Measurements from ENCODE around the gene IDE. TPM values are rescaled to one million over a fixed set of nuclear protein-coding genes. Genes with fewer than 3 reads are reported as not detected.

The IDE gene
- total RNA-seq, 1 donor from 2014 or later: 15.3 TPM

- TF ChIP-seq, protein P1, sequence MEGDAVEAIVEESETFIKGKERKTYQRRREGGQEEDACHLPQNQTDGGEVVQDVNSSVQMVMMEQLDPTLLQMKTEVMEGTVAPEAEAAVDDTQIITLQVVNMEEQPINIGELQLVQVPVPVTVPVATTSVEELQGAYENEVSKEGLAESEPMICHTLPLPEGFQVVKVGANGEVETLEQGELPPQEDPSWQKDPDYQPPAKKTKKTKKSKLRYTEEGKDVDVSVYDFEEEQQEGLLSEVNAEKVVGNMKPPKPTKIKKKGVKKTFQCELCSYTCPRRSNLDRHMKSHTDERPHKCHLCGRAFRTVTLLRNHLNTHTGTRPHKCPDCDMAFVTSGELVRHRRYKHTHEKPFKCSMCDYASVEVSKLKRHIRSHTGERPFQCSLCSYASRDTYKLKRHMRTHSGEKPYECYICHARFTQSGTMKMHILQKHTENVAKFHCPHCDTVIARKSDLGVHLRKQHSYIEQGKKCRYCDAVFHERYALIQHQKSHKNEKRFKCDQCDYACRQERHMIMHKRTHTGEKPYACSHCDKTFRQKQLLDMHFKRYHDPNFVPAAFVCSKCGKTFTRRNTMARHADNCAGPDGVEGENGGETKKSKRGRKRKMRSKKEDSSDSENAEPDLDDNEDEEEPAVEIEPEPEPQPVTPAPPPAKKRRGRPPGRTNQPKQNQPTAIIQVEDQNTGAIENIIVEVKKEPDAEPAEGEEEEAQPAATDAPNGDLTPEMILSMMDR (IDR thresholded peaks at IDR 0.05; ENCODE audit: insufficient read depth, low read length, severe bottlenecking): peak; percentile 61
- no peak for FAIRE-seq
- H3K36me3 ChIP-seq (ENCODE audit: control insufficient read depth, insufficient read depth, low read length): no peaks in the 10 kb centered on the region
- DNase-seq (ENCODE audit: low read depth): peak; percentile 66
- H3K27me3 ChIP-seq (ENCODE audit: control insufficient read depth, insufficient read depth, low read length): no peaks in the 10 kb centered on the region
- no peak overlapping the region for H3K4me3 ChIP-seq (ENCODE audit: low read depth, low read length)
Measured at GRCh38 chr10:92517034-92517655, 56.7 kb downstream of the IDE start.

DNA sequence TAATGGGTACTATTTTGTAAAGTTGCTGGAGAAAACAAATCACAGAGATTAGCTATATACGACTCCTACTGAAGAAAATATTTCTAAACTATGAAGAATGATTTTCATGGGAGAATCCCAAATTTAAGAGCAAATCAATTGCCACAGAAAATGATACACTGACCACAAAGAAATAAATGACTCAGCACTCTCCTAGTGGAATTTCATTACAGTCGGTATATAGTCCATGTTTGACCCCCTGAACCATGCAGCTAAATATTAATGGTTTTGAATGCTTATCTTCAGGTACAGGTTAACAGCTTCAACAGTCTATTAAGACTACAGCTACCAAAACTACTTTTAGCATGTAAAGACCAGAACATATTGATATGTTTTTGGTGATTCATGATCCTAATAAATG lies 65.0 kb downstream of the IDE start:
- Histone ChIP-seq H3K36me3 (ENCODE audit: control insufficient read depth, insufficient read depth, low read length) (peaks cover 7% of the 10 kb centered on the region), H3K27me3 (ENCODE audit: control insufficient read depth, insufficient read depth, low read length) (no peaks in the 10 kb centered on the region), H3K4me3 (ENCODE audit: low read depth, low read length) (no peak overlapping the region)
- FAIRE-seq (no peak), DNase-seq (ENCODE audit: low read depth) (no peak)
- TF ChIP-seq, protein P1 (IDR thresholded peaks at IDR 0.05; ENCODE audit: insufficient read depth, low read length, severe bottlenecking): no peak

DNA sequence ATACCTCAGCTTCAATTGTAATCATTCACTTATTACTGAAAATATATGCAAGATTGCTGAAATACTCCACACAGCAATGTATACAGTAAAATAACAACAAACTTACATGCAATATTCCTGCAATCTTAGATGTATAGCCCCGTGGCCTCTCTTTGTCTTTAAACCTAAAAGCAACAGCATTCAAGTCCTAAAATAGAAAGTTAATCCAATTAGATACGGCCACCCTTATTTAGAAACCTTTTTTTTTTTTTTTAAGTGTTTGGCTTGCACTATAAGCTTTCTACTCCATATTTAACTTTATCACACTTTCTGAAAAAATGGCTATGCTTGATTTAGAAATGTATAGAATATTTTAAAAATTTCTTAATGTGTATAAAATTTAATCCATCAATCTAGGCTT lies 67.6 kb downstream of the IDE start:
- peaks cover 5% of the 10 kb centered on the region for H3K36me3 ChIP-seq (ENCODE audit: control insufficient read depth, insufficient read depth, low read length)
- TF ChIP-seq, protein P1 (IDR thresholded peaks at IDR 0.05; ENCODE audit: insufficient read depth, low read length, severe bottlenecking): no peak

GRCh38 chr10:92505044-92505443 lies 68.8 kb downstream of the IDE start:
- DNase-seq (ENCODE audit: low read depth) (no peak), FAIRE-seq (no peak)
- H3K27me3 ChIP-seq (ENCODE audit: control insufficient read depth, insufficient read depth, low read length): no peaks in the 10 kb centered on the region
- TF ChIP-seq, protein P1 (IDR thresholded peaks at IDR 0.05; ENCODE audit: insufficient read depth, low read length, severe bottlenecking): no peak
- H3K36me3 ChIP-seq (ENCODE audit: control insufficient read depth, insufficient read depth, low read length): peaks cover 5% of the 10 kb centered on the region
- H3K4me3 ChIP-seq (ENCODE audit: low read depth, low read length): no peak overlapping the region

More for the DNA sequence above, 67.6 kb downstream of the IDE start:
- H3K27me3 ChIP-seq (ENCODE audit: control insufficient read depth, insufficient read depth, low read length): no peaks in the 10 kb centered on the region
- DNase-seq (ENCODE audit: low read depth) (no peak), FAIRE-seq (no peak)
- no peak overlapping the region for H3K4me3 ChIP-seq (ENCODE audit: low read depth, low read length)

DNA sequence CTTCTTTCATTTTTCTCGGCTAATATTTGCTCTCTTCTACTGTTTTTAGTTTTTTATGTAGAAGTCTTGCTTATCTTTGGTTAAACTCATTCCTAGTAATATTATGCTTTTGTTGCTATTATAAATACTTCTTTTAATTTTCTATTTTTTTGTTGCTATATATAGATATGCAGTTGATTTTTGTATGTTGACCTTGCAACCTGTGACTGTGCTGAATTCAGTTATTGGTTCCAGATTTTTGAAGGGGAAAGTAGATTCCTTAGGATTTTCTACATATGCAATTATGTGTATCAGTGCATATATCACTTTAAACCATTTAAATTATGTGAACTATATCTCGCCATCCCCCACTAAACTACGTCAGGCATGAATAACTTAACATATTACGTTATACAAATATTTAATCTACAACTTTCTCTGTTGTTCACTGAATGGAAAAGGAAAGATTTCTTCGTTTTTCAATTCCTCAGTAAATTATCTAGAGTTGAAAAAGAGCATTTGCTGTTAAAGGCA lies 71.5 kb downstream of the IDE start:
- Histone ChIP-seq H3K4me3 (ENCODE audit: low read depth, low read length) (no peak overlapping the region), H3K36me3 (ENCODE audit: control insufficient read depth, insufficient read depth, low read length) (peaks cover 2% of the 10 kb centered on the region), H3K27me3 (ENCODE audit: control insufficient read depth, insufficient read depth, low read length) (no peaks in the 10 kb centered on the region)
- FAIRE-seq (no peak), DNase-seq (ENCODE audit: low read depth) (no peak)
- TF ChIP-seq, protein P1 (IDR thresholded peaks at IDR 0.05; ENCODE audit: insufficient read depth, low read length, severe bottlenecking): no peak

DNA sequence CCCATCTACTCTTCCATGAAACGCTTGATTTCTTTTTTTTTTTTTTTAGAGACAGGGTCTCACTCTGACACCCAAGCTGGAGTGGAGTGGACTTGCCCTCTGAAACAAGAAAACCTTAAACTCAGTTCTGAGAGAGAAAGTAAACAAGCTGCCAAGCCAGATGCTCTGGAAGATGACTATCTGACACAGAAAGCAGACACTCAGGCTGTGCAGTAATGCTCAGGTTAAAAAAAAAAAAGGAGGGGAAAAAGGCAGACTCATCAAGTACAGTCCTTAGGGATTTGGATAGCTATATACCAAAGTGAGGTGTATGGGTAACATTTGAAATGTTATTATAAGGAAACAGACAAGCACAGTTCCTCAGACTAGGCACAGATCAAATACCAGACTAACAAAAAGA lies 80.5 kb downstream of the IDE start:
- DNase-seq (ENCODE audit: low read depth): no peak
- no peak for FAIRE-seq
- Histone ChIP-seq H3K4me3 (ENCODE audit: low read depth, low read length) (no peak overlapping the region), H3K27me3 (ENCODE audit: control insufficient read depth, insufficient read depth, low read length) (no peaks in the 10 kb centered on the region), H3K36me3 (ENCODE audit: control insufficient read depth, insufficient read depth, low read length) (peaks cover 7% of the 10 kb centered on the region)
- TF ChIP-seq, protein P1 (IDR thresholded peaks at IDR 0.05; ENCODE audit: insufficient read depth, low read length, severe bottlenecking): no peak

Measured in bronchial epithelial cell (primary cell).